ENCODE results near the gene GAGE12D.
"Not testable (repeated sequence)": the region's sequence is repeated elsewhere in the genome, so short reads cannot be mapped to it uniquely, and the experiment has no call there.

GAGE12D gene

GRCh38 chrX:49541433-49541832 is at the start of gene GAGE12D:
Gene GAGE12D, plus strand, starts transcription at chrX:49541733. Its CDS starts 1,155 bp downstream, at chrX:49542888.
- DNase-seq = not testable (repeated sequence)

- DNase-seq = not testable (repeated sequence)
Measured at GRCh38 chrX:49531877-49532276, 9.7 kb upstream of the GAGE12D start, which contains the start of gene GAGE12C. Gene GAGE12C, plus strand, starts transcription at chrX:49532177. Its CDS starts 1,155 bp downstream, at chrX:49533332.

- DNase-seq = not testable (repeated sequence)
Measured at GRCh38 chrX:49550989-49551388, 9.5 kb downstream of the GAGE12D start, which contains the start of gene GAGE12E. Gene GAGE12E, plus strand, starts transcription at chrX:49551289. Its CDS starts 1,155 bp downstream, at chrX:49552444.

- not testable (repeated sequence) for DNase-seq
Measured at GRCh38 chrX:49560542-49560941, 19.0 kb downstream of the GAGE12D start, which contains the start of gene GAGE12F. Gene GAGE12F, plus strand, starts transcription at chrX:49560842. Its CDS starts 1,155 bp downstream, at chrX:49561997.

GRCh38 chrX:49568728-49569127 is 27.2 kb downstream of the GAGE12D start:
- not testable (repeated sequence) for DNase-seq

GRCh38 chrX:49569152-49569551 is 27.6 kb downstream of the GAGE12D start:
- not testable (repeated sequence) for DNase-seq

- not testable (repeated sequence) for DNase-seq
Measured at GRCh38 chrX:49570100-49570499, 28.6 kb downstream of the GAGE12D start, which contains the start of gene GAGE12G. Gene GAGE12G, plus strand, starts transcription at chrX:49570400. Its CDS starts 1,155 bp downstream, at chrX:49571555.

GRCh38 chrX:49579649-49580048 is 38.1 kb downstream of the GAGE12D start, which contains the start of gene GAGE12H:
Gene GAGE12H, plus strand, starts transcription at chrX:49579949. Its CDS starts 1,155 bp downstream, at chrX:49581104.
- DNase-seq = not testable (repeated sequence)

GRCh38 chrX:49589196-49589595 is 47.7 kb downstream of the GAGE12D start, which contains the start of gene GAGE2A:
Gene GAGE2A, plus strand, starts transcription at chrX:49589496. Its CDS starts 1,155 bp downstream, at chrX:49590651.
- DNase-seq = not testable (repeated sequence)

- not testable (repeated sequence) for DNase-seq
Measured at GRCh38 chrX:49589769-49590478, 48.4 kb downstream of the GAGE12D start.

- DNase-seq = peak in 1 of 2 experiments; percentile 21
Measured at GRCh38 chrX:49590488-49590887, 49.0 kb downstream of the GAGE12D start.
